ENCODE measurements around the gene CAPN11.
"Not testable (repeated sequence)": the region's sequence is repeated elsewhere in the genome, so short reads cannot be mapped to it uniquely, and the experiment has no call there.

Gene CAPN11

DNA sequence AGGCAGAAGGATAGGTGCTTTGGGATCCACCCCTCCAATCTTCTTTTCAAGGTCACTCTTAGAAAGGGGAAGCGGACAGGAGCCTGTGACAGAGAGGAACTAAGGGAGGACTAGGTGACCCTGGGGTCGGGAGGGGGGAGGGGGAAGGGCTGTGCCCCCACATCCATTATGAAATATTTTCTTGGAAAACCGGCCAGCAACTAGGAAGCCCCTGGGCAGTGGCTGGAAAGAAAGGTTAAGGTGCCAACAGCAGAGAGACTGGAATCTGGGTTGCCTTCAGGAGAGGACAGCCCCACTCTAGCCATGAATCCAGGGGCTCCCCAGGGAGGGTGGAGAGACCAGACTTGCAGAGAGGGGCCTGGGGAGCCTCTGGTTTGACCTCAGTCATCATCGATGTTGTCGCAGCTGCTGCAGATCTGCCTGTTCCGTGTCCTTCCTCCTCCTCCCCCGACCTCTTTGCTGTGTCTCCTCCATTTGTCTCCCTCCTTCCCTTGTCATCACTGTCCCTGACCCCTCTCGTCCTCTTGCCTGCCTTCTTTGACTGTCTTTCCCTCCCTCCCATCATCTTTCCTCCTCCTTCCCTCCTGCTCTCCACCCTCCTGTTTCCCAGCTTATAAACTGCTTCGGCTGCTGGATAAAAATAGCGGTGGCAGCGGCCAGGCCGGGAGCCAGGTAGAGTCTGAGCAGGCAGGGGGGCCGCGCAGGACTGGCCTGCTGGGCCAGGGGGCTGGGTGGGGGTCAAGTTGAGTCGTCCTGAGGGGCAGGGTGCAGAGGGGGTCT, 67.9 kb downstream of the CAPN11 start:
- peak overlapping the region in 1 of 2 donors; percentile 32 for H3K4me3 ChIP-seq (ENCODE audit: low read depth in 1 of 2, low read length in 2 of 2)
- H3K27ac ChIP-seq (ENCODE audit: low read length) = peak overlapping the region; percentile 40
- no peaks in the 10 kb centered on the region for H3K27me3 ChIP-seq (ENCODE audit: low read depth, low read length)
- H3K9me3 ChIP-seq (ENCODE audit: control insufficient read depth in 1 of 2, low read length in 2 of 2) = no peaks in the 10 kb centered on the region
- H3K4me1 ChIP-seq (ENCODE audit: control insufficient read depth in 1 of 2, insufficient read depth in 2 of 2, low read length in 2 of 2) = peaks cover 23 to 91% of the 10 kb centered on the region in 2 donors
- H3K36me3 ChIP-seq (ENCODE audit: control insufficient read depth in 1 of 2, insufficient read depth in 2 of 2, low read length in 2 of 2) = peaks cover 3 to 16% of the 10 kb centered on the region in 2 donors

GRCh38 chr6:44227148-44227793, 68.7 kb downstream of the CAPN11 start:
- peaks cover 19 to 91% of the 10 kb centered on the region in 2 donors for H3K4me1 ChIP-seq (ENCODE audit: control insufficient read depth in 1 of 2, insufficient read depth in 2 of 2, low read length in 2 of 2)
- H3K27me3 ChIP-seq (ENCODE audit: low read depth, low read length) = no peaks in the 10 kb centered on the region
- no peaks in the 10 kb centered on the region for H3K9me3 ChIP-seq (ENCODE audit: control insufficient read depth in 1 of 2, low read length in 2 of 2)
- peak overlapping the region in 1 of 2 donors; percentile 32 for H3K4me3 ChIP-seq (ENCODE audit: low read depth in 1 of 2, low read length in 2 of 2)
- H3K27ac ChIP-seq (ENCODE audit: low read length) = peak overlapping the region; percentile 4
- H3K36me3 ChIP-seq (ENCODE audit: control insufficient read depth in 1 of 2, insufficient read depth in 2 of 2, low read length in 2 of 2) = peaks cover 6 to 16% of the 10 kb centered on the region in 2 donors

- Histone ChIP-seq H3K4me1 (ENCODE audit: control insufficient read depth in 1 of 2, insufficient read depth in 2 of 2, low read length in 2 of 2) (peaks cover 12 to 90% of the 10 kb centered on the region in 2 donors), H3K36me3 (ENCODE audit: control insufficient read depth in 1 of 2, insufficient read depth in 2 of 2, low read length in 2 of 2) (peaks cover 7 to 21% of the 10 kb centered on the region in 2 donors), H3K27me3 (ENCODE audit: low read depth, low read length) (no peaks in the 10 kb centered on the region), H3K27ac (ENCODE audit: low read length) (peak overlapping the region; percentile 4), H3K4me3 (ENCODE audit: low read depth in 1 of 2, low read length in 2 of 2) (peak overlapping the region in 1 of 2 donors; percentile 32), H3K9me3 (ENCODE audit: control insufficient read depth in 1 of 2, low read length in 2 of 2) (no peaks in the 10 kb centered on the region)
Observed at GRCh38 chr6:44228031-44228430, 69.4 kb downstream of the CAPN11 start.

DNA sequence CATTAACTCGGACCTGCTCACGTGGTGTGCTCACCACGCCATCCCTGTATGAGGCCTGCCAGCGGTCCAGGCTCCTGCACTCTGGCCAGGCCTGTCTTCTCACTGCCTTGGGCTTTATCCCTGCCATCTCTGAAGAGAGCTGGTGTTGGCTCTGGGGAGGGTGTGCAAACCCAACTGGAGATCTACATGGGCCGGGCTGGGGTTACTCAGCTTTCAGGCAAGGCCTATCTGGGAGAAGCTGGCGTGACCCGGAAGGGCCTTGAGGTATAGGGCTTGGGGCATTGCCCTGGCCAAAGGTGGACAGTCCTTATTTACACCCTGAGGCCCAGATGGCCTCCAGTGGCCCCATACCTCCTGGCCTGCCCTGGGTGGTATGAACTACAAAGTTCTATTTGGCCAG, 69.8 kb downstream of the CAPN11 start:
- Histone ChIP-seq H3K27me3 (ENCODE audit: low read depth, low read length) (no peaks in the 10 kb centered on the region), H3K36me3 (ENCODE audit: control insufficient read depth in 1 of 2, insufficient read depth in 2 of 2, low read length in 2 of 2) (peaks cover 7 to 21% of the 10 kb centered on the region in 2 donors), H3K4me1 (ENCODE audit: control insufficient read depth in 1 of 2, insufficient read depth in 2 of 2, low read length in 2 of 2) (peaks cover 14 to 94% of the 10 kb centered on the region in 2 donors), H3K4me3 (ENCODE audit: low read depth in 1 of 2, low read length in 2 of 2) (peak overlapping the region in 1 of 2 donors; percentile 32), H3K9me3 (ENCODE audit: control insufficient read depth in 1 of 2, low read length in 2 of 2) (no peaks in the 10 kb centered on the region), H3K27ac (ENCODE audit: low read length) (peak overlapping the region; percentile 31)

DNA sequence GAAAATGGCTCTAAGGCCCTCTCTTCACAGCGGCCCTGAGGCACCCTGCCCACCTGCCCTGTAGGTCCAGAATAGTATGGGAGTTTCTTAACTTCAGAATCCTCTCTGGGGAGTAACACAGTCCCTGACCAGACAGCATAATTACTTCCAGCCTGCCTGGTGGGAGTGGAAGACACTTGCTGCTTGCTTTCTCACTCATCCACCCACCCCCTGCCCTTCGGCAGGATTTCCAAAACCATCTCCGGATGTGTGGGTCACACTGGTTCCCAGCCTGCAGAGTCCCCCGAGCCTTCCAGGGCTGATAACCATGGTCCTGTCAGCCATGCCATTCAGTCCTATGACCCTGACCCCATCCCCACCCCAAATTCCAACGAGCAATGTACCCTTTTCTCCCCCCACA, 70.2 kb downstream of the CAPN11 start:
- Histone ChIP-seq H3K27ac (ENCODE audit: low read length) (peak overlapping the region; percentile 31), H3K27me3 (ENCODE audit: low read depth, low read length) (no peaks in the 10 kb centered on the region), H3K9me3 (ENCODE audit: control insufficient read depth in 1 of 2, low read length in 2 of 2) (no peaks in the 10 kb centered on the region), H3K4me1 (ENCODE audit: control insufficient read depth in 1 of 2, insufficient read depth in 2 of 2, low read length in 2 of 2) (peaks cover 18 to 97% of the 10 kb centered on the region in 2 donors), H3K36me3 (ENCODE audit: control insufficient read depth in 1 of 2, insufficient read depth in 2 of 2, low read length in 2 of 2) (peaks cover 7 to 21% of the 10 kb centered on the region in 2 donors), H3K4me3 (ENCODE audit: low read depth in 1 of 2, low read length in 2 of 2) (peak overlapping the region in 1 of 2 donors; percentile 32)

GRCh38 chr6:44229376-44230033, 70.9 kb downstream of the CAPN11 start:
- Histone ChIP-seq H3K27me3 (ENCODE audit: low read depth, low read length) (no peaks in the 10 kb centered on the region), H3K36me3 (ENCODE audit: control insufficient read depth in 1 of 2, insufficient read depth in 2 of 2, low read length in 2 of 2) (peaks cover 7 to 21% of the 10 kb centered on the region in 2 donors), H3K4me1 (ENCODE audit: control insufficient read depth in 1 of 2, insufficient read depth in 2 of 2, low read length in 2 of 2) (peaks cover 18 to 97% of the 10 kb centered on the region in 2 donors), H3K27ac (ENCODE audit: low read length) (no peak overlapping the region), H3K4me3 (ENCODE audit: low read depth in 1 of 2, low read length in 2 of 2) (no peak overlapping the region), H3K9me3 (ENCODE audit: control insufficient read depth in 1 of 2, low read length in 2 of 2) (no peaks in the 10 kb centered on the region)

GRCh38 chr6:44230034-44230675, 71.5 kb downstream of the CAPN11 start:
- H3K4me1 ChIP-seq (ENCODE audit: control insufficient read depth in 1 of 2, insufficient read depth in 2 of 2, low read length in 2 of 2) = peaks cover 21 to 97% of the 10 kb centered on the region in 2 donors
- peaks cover 7 to 21% of the 10 kb centered on the region in 2 donors for H3K36me3 ChIP-seq (ENCODE audit: control insufficient read depth in 1 of 2, insufficient read depth in 2 of 2, low read length in 2 of 2)
- H3K4me3 ChIP-seq (ENCODE audit: low read depth in 1 of 2, low read length in 2 of 2) = no peak overlapping the region

GRCh38 chr6:44231426-44231825, 72.8 kb downstream of the CAPN11 start:
- H3K4me1 ChIP-seq (ENCODE audit: control insufficient read depth in 1 of 2, insufficient read depth in 2 of 2, low read length in 2 of 2) = peaks cover 21 to 97% of the 10 kb centered on the region in 2 donors
- H3K4me3 ChIP-seq (ENCODE audit: low read depth in 1 of 2, low read length in 2 of 2); H3K27me3 ChIP-seq (ENCODE audit: low read depth, low read length); H3K9me3 ChIP-seq (ENCODE audit: control insufficient read depth in 1 of 2, low read length in 2 of 2): not testable (repeated sequence)
- peaks cover 7 to 21% of the 10 kb centered on the region in 2 donors for H3K36me3 ChIP-seq (ENCODE audit: control insufficient read depth in 1 of 2, insufficient read depth in 2 of 2, low read length in 2 of 2)
- H3K27ac ChIP-seq (ENCODE audit: low read length) = peak overlapping the region; percentile 49

More at GRCh38 chr6:44230034-44230675, 71.5 kb downstream of the CAPN11 start:
- H3K9me3 ChIP-seq (ENCODE audit: control insufficient read depth in 1 of 2, low read length in 2 of 2) = no peaks in the 10 kb centered on the region
- H3K27me3 ChIP-seq (ENCODE audit: low read depth, low read length) = no peaks in the 10 kb centered on the region
- peak overlapping the region; percentile 49 for H3K27ac ChIP-seq (ENCODE audit: low read length)

DNA sequence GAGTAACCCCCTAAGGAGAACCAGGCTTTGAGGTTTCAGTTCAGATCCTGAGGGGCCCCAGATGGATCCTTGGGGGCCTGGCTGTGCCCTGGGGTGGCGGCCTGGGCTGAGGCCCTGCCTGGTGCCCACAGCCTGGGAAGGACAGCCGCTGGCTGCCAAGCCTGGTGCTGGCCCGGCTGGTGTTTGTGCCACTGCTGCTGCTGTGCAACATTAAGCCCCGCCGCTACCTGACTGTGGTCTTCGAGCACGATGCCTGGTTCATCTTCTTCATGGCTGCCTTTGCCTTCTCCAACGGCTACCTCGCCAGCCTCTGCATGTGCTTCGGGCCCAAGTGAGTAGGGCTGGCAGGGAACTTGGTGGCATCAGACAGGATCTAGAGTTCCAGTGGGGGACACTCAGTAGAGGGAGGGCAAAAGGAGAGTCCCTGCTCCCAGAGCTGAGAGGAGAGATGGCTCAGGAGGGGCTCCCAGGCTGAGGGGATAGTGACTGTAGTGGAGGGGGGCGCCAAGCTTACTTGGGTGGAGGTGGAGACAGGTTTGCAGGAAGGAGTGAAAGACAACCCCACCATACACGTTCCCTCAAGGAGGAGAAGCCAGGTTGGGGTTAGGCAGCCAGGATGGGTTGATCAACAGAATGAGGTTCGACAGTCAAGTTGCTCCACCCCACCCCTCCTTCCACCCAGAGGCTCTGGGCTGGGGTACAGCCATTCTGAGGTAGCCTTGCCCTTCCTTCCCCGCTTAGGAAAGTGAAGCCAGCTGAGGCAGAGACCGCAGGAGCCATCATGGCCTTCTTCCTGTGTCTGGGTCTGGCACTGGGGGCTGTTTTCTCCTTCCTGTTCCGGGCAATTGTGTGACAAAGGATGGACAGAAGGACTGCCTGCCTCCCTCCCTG, 74.3 kb downstream of the CAPN11 start:
- Histone ChIP-seq H3K36me3 (ENCODE audit: control insufficient read depth in 1 of 2, insufficient read depth in 2 of 2, low read length in 2 of 2) (peaks cover 7 to 21% of the 10 kb centered on the region in 2 donors), H3K4me3 (ENCODE audit: low read depth in 1 of 2, low read length in 2 of 2) (no peak overlapping the region), H3K4me1 (ENCODE audit: control insufficient read depth in 1 of 2, insufficient read depth in 2 of 2, low read length in 2 of 2) (peaks cover 21 to 89% of the 10 kb centered on the region in 2 donors), H3K27me3 (ENCODE audit: low read depth, low read length) (no peaks in the 10 kb centered on the region), H3K9me3 (ENCODE audit: control insufficient read depth in 1 of 2, low read length in 2 of 2) (no peaks in the 10 kb centered on the region), H3K27ac (ENCODE audit: low read length) (peak overlapping the region; percentile 75)

DNA sequence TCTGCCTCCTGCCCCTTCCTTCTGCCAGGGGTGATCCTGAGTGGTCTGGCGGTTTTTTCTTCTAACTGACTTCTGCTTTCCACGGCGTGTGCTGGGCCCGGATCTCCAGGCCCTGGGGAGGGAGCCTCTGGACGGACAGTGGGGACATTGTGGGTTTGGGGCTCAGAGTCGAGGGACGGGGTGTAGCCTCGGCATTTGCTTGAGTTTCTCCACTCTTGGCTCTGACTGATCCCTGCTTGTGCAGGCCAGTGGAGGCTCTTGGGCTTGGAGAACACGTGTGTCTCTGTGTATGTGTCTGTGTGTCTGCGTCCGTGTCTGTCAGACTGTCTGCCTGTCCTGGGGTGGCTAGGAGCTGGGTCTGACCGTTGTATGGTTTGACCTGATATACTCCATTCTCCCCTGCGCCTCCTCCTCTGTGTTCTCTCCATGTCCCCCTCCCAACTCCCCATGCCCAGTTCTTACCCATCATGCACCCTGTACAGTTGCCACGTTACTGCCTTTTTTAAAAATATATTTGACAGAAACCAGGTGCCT, 75.0 kb downstream of the CAPN11 start:
- no peaks in the 10 kb centered on the region for H3K27me3 ChIP-seq (ENCODE audit: low read depth, low read length)
- H3K36me3 ChIP-seq (ENCODE audit: control insufficient read depth in 1 of 2, insufficient read depth in 2 of 2, low read length in 2 of 2) = peaks cover 7 to 21% of the 10 kb centered on the region in 2 donors
- H3K27ac ChIP-seq (ENCODE audit: low read length) = peak overlapping the region; percentile 75
- peaks cover 21 to 82% of the 10 kb centered on the region in 2 donors for H3K4me1 ChIP-seq (ENCODE audit: control insufficient read depth in 1 of 2, insufficient read depth in 2 of 2, low read length in 2 of 2)
- no peaks in the 10 kb centered on the region for H3K9me3 ChIP-seq (ENCODE audit: control insufficient read depth in 1 of 2, low read length in 2 of 2)
- H3K4me3 ChIP-seq (ENCODE audit: low read depth in 1 of 2, low read length in 2 of 2) = no peak overlapping the region
